HTERT RPE-1 (cell line): ENCODE measurements around the gene MAML1.

ENCODE experiments used
- in situ Hi-C: fragments of 300-500 bp; cut with MboI; formaldehyde crosslinking; loops from 4 replicates; pipeline ENCODE4 v1.14.3; 2020; ENCODE audit warnings: low sequenced_read_pairs

MAML1 gene

GRCh38 chr5:179802207-179802883 lies 69.7 kb downstream of the MAML1 start:
- in situ Hi-C loops = no loop called here

- in situ Hi-C loops = no loop called here
Measured at GRCh38 chr5:179802950-179803562, 70.4 kb downstream of the MAML1 start.

GRCh38 chr5:179803651-179804554 lies 71.3 kb downstream of the MAML1 start:
- in situ Hi-C loops = no loop called here

- in situ Hi-C loops = no loop called here
Measured at GRCh38 chr5:179804555-179804947, 71.9 kb downstream of the MAML1 start.

GRCh38 chr5:179805070-179805528 lies 72.5 kb downstream of the MAML1 start:
- in situ Hi-C loops = no loop called here

- in situ Hi-C loops = no loop called here
Measured at GRCh38 chr5:179805529-179806249, 73.1 kb downstream of the MAML1 start.

- in situ Hi-C loops = no loop called here
Measured at GRCh38 chr5:179806250-179807048, 73.8 kb downstream of the MAML1 start, which contains the start of gene MGAT4B. Gene MGAT4B, minus strand, starts transcription at chr5:179806866. Its CDS starts 283 bp downstream, at chr5:179806583.

GRCh38 chr5:179812135-179812825 lies 79.7 kb downstream of the MAML1 start:
- in situ Hi-C loops = no loop called here

GRCh38 chr5:179812997-179813607 lies 80.5 kb downstream of the MAML1 start:
- in situ Hi-C loops = no loop called here

- in situ Hi-C loops = no loop called here
Measured at GRCh38 chr5:179814090-179814489, 81.5 kb downstream of the MAML1 start.

GRCh38 chr5:179815491-179816249 lies 83.0 kb downstream of the MAML1 start:
- in situ Hi-C loops = no loop called here

GRCh38 chr5:179816401-179816795 lies 83.8 kb downstream of the MAML1 start:
- in situ Hi-C loops = no loop called here

GRCh38 chr5:179816796-179817469 lies 84.3 kb downstream of the MAML1 start:
- in situ Hi-C loops = no loop called here

GRCh38 chr5:179817470-179817840 lies 84.8 kb downstream of the MAML1 start:
- in situ Hi-C loops = no loop called here

- in situ Hi-C loops = no loop called here
Measured at GRCh38 chr5:179817890-179818745, 85.5 kb downstream of the MAML1 start.

- in situ Hi-C loops = no loop called here
Measured at GRCh38 chr5:179818746-179819295, 86.2 kb downstream of the MAML1 start.
